HS-5 (cell line): ENCODE measurements around the gene CCDC85C.

Experiments used
- DNase-seq: peaks from one replicate; pipeline ENCODE4 v3.0.0-alpha.2; 2012; ENCODE audit warnings: low read depth

The CCDC85C gene

GRCh38 chr14:99589651-99590530, 14.1 kb downstream of the CCDC85C start:
- no peak for DNase-seq

GRCh38 chr14:99589031-99589441, 15.0 kb downstream of the CCDC85C start:
- DNase-seq, result no peak

- no peak for DNase-seq
These were observed 16.3 kb downstream of the CCDC85C start for GRCh38 chr14:99587460-99588278.

- DNase-seq, result no peak
These were observed 17.1 kb downstream of the CCDC85C start for GRCh38 chr14:99586761-99587459.

GRCh38 chr14:99586054-99586760, 17.8 kb downstream of the CCDC85C start:
- no peak for DNase-seq

GRCh38 chr14:99584823-99585222, 19.2 kb downstream of the CCDC85C start:
- DNase-seq, result no peak

GRCh38 chr14:99581938-99582337, 22.1 kb downstream of the CCDC85C start:
- no peak for DNase-seq

GRCh38 chr14:99581374-99581773, 22.6 kb downstream of the CCDC85C start:
- no peak for DNase-seq

GRCh38 chr14:99579903-99580571, 24.0 kb downstream of the CCDC85C start:
- DNase-seq, result peak; percentile 28

- no peak for DNase-seq
These were observed 24.7 kb downstream of the CCDC85C start for GRCh38 chr14:99579120-99579836.

- DNase-seq, result no peak
These were observed 25.4 kb downstream of the CCDC85C start for GRCh38 chr14:99578541-99579101.

GRCh38 chr14:99576761-99577705, 27.0 kb downstream of the CCDC85C start:
- no peak for DNase-seq

- no peak for DNase-seq
These were observed 27.7 kb downstream of the CCDC85C start for GRCh38 chr14:99576304-99576703.

- DNase-seq, result no peak
These were observed 28.7 kb downstream of the CCDC85C start for GRCh38 chr14:99575043-99576023.

GRCh38 chr14:99574099-99574880, 29.7 kb downstream of the CCDC85C start:
- no peak for DNase-seq

GRCh38 chr14:99573436-99574098, 30.4 kb downstream of the CCDC85C start:
- no peak for DNase-seq

GRCh38 chr14:99573000-99573330, 31.0 kb downstream of the CCDC85C start:
- DNase-seq, result no peak
